HG03045 (cell line): ENCODE data around the gene LHFPL6.
"Not testable (repeated sequence)": the region's sequence is repeated elsewhere in the genome, so short reads cannot be mapped to it uniquely, and the experiment has no call there.

Experiments used
- ATAC-seq: cut with Tn5 transposase; IDR thresholded peaks from one replicate; pipeline ENCODE4 v1.9.1; 2021; ENCODE audit warnings: mild to moderate bottlenecking, moderate library complexity; ENCODE audit not compliant: unreplicated experiment

Gene LHFPL6

GRCh38 chr13:39364947-39365468 lies 238.0 kb downstream of the LHFPL6 start:
- no peak for ATAC-seq

DNA sequence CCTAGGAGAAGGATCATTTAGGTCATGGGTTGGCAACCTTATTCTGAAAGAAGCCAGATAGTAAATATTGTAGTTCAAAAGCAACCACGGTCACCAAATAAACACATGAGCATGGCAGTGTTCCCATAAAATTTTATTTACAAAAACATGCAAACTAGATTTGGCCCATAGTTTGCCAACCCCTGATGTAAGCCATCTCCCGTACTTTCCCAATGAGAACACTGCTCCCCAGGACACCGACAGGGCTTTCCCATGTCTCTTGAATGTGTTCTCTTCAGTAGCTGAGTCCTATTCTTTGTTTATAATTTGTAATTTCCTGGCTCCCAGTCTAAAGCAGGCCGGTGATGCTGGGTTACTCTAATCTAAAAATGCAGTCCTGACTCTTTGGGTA lies 239.6 kb downstream of the LHFPL6 start:
- no peak for ATAC-seq

- no peak for ATAC-seq
Observed at GRCh38 chr13:39362652-39363381, 240.2 kb downstream of the LHFPL6 start.

DNA sequence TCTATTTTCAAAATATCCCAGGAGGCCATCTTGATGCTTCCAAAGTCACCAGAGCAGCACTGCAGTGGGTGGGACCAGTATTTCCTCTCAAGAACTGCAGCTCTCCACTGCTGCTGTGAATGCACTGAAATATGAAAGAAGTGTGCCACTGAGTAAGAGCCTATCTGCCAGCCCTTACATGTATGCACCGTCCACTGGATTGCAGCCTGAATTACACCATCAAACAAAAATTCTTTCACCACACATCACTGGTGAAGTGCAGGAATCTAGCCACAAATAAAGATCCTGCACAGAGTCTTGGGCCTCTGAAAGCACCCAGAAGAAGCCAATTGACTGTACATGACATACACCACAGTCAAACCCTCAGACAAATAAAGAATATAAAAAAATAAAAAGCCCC lies 249.0 kb downstream of the LHFPL6 start:
- no peak for ATAC-seq

DNA sequence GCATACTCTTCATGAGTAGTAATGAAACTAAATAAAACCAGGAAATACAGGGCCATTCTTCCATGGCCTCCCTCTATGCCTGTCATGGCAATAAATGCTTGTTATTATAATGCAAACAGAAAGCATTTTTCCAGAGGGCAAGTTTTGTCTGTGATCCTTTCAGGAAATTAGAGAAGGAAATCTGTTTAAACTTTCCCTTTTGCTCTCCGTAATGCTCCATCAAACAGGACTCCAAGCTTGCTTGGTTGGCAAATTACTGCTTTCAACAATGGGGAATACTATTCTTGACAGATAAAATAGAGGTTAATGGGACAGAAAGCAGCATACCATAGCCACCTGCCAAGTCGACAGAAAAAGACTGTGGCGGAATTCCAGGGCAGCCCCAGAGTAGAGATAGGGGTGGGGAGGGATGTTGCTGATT lies 252.5 kb downstream of the LHFPL6 start:
- no peak for ATAC-seq

GRCh38 chr13:39349391-39349960 lies 253.5 kb downstream of the LHFPL6 start:
- no peak for ATAC-seq

DNA sequence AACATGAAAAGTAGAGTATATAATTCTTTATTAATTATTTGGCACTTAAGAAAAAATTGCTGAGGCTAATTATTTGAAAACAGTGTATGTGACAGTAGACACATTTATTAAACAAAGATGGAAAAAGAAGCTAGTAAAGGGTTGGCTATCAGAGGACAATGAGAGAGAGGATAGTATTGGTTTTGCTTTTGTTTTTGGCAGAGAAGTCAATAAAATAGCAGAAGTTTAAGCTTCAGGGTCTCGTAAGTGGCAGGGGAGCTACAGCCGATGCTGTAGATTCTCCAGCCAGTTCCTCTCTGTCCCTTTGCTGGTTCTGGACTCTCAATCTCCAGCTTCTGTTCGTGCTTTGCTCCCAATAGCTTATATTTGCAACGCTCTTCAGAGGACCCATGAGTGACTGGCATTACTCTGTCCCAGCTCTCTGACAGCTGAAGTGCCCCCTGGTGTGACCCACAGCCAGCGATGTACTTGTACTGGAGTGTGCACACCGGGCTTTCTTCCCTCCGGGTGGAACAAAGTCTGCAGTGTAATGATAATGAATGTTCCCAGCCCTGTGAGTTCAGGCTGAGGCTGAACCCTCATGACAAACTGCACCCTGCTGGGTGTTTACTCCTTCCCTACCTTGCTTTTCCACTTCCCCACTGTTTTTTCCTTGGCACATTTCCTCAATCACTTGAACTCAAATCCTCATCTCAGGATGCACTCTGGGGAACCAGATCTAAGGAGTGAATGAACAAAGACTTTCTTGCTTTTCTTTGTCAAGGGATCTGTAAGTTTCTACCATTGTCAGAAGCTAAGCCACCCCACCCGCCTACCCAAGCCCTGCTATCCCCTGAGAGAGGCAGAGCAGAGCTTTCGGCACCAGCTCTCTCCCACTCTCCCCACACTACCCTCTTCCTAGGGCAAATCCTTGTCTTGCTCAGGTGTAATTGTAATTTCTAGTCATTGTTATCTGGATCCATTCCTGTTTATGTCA lies 254.8 kb downstream of the LHFPL6 start:
- ATAC-seq = no peak

GRCh38 chr13:39345982-39346381 lies 257.0 kb downstream of the LHFPL6 start:
- ATAC-seq = no peak

DNA sequence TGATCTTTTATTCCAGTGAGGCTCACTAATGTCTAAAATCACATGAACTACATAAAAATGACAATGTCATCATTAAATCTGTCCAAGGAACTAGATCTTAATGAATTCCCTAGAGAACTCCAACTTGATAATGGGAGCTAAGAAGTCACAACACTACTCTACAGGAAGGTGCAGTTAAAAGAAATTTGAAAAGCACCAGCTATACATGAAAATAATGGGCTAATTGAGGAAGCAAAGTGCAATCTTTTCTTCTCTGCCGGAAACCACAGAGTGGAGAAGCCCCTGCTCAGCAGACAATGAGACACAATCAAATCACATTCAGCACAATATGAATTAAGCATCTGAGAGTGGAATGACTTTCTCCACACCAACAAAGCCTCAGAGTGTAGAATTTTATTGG lies 261.7 kb downstream of the LHFPL6 start:
- no peak for ATAC-seq

GRCh38 chr13:39338114-39338513 lies 264.9 kb downstream of the LHFPL6 start:
- ATAC-seq = not testable (repeated sequence)

GRCh38 chr13:39336937-39337336 lies 266.1 kb downstream of the LHFPL6 start:
- no peak for ATAC-seq

DNA sequence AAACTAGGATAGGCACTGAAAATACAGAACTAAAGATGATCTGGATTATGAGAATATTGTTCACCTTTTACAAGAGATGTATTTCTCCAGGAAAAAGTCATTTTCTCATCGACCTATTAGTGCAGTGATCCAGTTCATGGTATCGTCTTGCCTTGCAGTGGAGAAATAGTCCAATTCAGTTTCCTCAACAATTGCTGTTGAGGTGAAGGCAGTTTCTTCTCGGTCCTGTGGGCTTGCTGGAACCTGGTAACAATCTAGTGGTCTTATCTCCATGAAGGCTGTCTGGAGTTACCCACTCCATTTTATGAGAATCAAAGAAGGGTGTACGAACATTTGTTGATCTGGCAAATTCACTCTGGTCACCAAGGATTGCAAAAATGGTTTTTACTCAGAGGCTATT lies 266.8 kb downstream of the LHFPL6 start:
- no peak for ATAC-seq

GRCh38 chr13:39335721-39336120 lies 267.3 kb downstream of the LHFPL6 start:
- no peak for ATAC-seq

DNA sequence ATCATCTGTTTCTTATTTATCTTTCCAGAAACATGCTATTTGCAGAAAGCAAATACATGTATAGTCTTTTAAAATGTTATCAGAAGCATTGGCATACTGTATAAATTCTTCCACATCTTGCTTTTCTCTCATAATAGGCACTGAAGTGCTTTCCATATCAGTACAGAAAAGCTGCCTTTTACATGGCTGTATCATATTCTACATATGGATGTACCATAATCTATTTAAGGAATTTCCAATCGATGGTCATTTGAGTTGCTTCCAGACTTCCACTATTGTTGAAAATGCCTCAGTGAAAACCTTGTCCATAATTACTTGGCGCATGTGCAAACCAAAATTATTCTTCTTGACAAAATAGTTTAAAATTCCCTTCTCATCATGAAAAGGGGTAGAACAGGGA lies 272.5 kb downstream of the LHFPL6 start:
- ATAC-seq = no peak

DNA sequence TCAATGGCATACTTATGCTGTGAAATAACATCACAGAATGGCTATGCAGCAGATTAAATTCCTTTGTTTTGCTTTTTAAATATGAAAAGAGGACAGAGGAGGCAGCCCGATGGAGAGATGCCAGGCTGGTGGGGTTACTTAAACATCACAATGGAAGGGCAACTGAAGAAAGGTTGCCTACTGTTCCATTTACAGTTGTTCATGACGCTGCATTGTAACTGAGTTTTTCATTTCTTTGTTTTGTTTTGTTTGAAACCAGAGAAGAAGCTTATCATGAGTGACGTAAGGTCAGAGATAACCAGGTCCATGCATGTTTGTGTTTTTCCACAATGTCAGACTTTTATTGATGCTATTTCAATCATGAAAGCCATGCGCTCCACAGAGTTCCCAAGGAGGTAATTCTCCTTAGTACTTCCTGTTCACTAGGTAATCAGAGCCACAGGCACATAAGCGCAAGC lies 273.8 kb downstream of the LHFPL6 start:
- no peak for ATAC-seq

GRCh38 chr13:39327172-39327479 lies 275.9 kb downstream of the LHFPL6 start:
- no peak for ATAC-seq

GRCh38 chr13:39326469-39327171 lies 276.4 kb downstream of the LHFPL6 start:
- ATAC-seq = no peak

- ATAC-seq = no peak
Observed at GRCh38 chr13:39324806-39325311, 278.1 kb downstream of the LHFPL6 start.

DNA sequence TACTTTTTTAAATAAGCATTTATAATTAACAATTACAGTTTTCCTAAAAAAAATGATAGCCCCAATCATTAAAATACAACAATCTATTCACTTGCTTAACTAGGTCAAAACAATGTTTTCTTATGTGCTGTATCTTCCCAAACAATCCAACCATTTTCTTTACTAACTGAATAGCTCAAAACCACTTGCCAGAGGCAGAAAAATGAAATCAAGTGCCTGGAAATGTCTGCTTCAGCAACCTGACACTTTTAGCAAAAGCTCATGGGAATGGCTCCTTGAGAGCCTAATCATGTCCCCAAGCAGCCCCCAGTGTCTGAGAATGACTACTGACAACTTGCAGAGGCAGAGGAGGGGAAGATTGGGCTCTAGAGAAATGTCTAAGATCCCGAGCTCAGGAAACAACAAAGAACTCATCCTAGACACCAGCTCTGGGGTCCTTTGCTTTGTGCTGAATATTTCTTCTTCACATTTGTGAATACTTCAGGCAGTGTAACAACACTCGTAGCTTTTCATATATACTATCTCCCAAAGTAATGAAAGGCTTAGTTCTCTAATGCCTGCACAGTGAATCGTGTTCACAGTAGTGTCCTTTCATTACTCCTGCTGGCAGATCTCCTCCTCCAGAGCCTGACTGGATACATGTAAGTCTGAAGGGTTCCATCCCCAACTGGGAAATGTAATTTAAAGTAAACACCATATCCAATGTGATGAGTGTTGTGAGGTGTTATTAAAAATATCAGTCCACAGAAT lies 280.0 kb downstream of the LHFPL6 start:
- ATAC-seq = no peak

DNA sequence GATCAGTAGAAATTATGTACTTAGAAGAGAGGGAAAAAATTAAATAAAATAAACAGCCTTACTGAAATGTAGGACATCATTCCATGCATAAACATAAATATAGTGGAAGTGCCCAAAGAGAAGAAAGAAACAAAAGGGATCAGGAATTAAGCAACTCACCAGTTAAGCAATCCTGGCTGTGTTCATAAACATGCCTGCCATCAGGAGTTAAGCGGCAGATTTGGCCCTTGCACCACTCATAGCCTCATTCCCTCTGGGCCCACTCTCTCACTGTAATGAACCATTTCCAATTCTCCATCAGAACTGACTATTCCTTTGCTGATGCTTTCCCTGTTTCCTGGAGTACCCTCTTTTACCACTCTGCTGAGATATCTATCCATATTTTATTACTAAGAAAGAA lies 281.4 kb downstream of the LHFPL6 start:
- no peak for ATAC-seq
